Osteoblast (primary cell): ENCODE data around the gene HS6ST3. TPM values are rescaled to one million over a fixed set of nuclear protein-coding genes. Genes with fewer than 3 reads are reported as not detected.

ENCODE experiments used
- DNase-seq: peaks from one replicate; pipeline ENCODE4 v3.0.0; 2011; ENCODE audit warnings: low spot score, mixed read lengths; ENCODE audit not compliant: insufficient read length; ENCODE audit errors: missing footprints
- H2AFZ ChIP-seq: 2 replicates; pipeline ENCODE4 v1.6.0; 2011; ENCODE audit warnings: mild to moderate bottlenecking, low read length
- H3K27ac ChIP-seq: 2 replicates; pipeline ENCODE4 v1.5.1; 2011; ENCODE audit warnings: mild to moderate bottlenecking, low read depth, low read length, moderate library complexity
- H3K27me3 ChIP-seq: 2 replicates; pipeline ENCODE4 v1.6.0; 2012; ENCODE audit warnings: mild to moderate bottlenecking, control low read depth, inconsistent platforms, low read length, moderate library complexity; ENCODE audit not compliant: insufficient read depth
- H3K36me3 ChIP-seq: 2 replicates; pipeline ENCODE4 v1.5.1; 2011; ENCODE audit warnings: mild to moderate bottlenecking, low read length, control low read depth, moderate library complexity; ENCODE audit not compliant: insufficient read depth
- H3K4me1 ChIP-seq: 2 replicates; pipeline ENCODE4 v1.5.1; 2011; ENCODE audit warnings: mild to moderate bottlenecking, low read length, control low read depth, moderate library complexity; ENCODE audit not compliant: insufficient read depth
- H3K4me2 ChIP-seq: 2 replicates; pipeline ENCODE4 v1.6.0; 2011; ENCODE audit warnings: mild to moderate bottlenecking, low read length; ENCODE audit not compliant: insufficient read depth
- H3K4me3 ChIP-seq: fragments of 200-600 bp; sonication (generic); 3 replicates; pipeline ENCODE4 v1.5.1; 2012; ENCODE audit warnings: mild to moderate bottlenecking, low read length, inconsistent platforms; ENCODE audit not compliant: insufficient read depth
- H3K79me2 ChIP-seq: 2 replicates; pipeline ENCODE4 v1.6.0; 2012; ENCODE audit warnings: mild to moderate bottlenecking, low read length, control low read depth, inconsistent platforms; ENCODE audit not compliant: insufficient read depth
- H3K9me3 ChIP-seq: 2 replicates; pipeline ENCODE4 v1.5.1; 2011; ENCODE audit warnings: low read depth, low read length, control low read depth
- H4K20me1 ChIP-seq: 2 replicates; pipeline ENCODE4 v1.6.0; 2012; ENCODE audit warnings: mild to moderate bottlenecking, low read length, control low read depth; ENCODE audit not compliant: insufficient read depth
- CTCF ChIP-seq: IDR thresholded peaks from 2 replicates; pipeline ENCODE4 v1.5.1; 2011; ENCODE audit warnings: mild to moderate bottlenecking, low read depth, low read length, moderate library complexity; ENCODE audit errors: extremely low read depth
- total RNA-seq: library from RNA; depleted of rRNA; stranded (reverse); fragments of >200 nt; gene quantifications from 2 replicates; pipeline ENCODE4 v1.2.3, GENCODE V29; 2012

Gene HS6ST3
- total RNA-seq, 1 donor = not detected

GRCh38 chr13:96165840-96166239, 75.9 kb downstream of the HS6ST3 start:
- Histone ChIP-seq H3K9me3 (no peaks in the 10 kb centered on the region), H4K20me1 (no peaks in the 10 kb centered on the region), H3K27ac (no peak overlapping the region), H3K36me3 (no peaks in the 10 kb centered on the region), H3K79me2 (no peaks in the 10 kb centered on the region), H3K4me1 (no peaks in the 10 kb centered on the region), H3K4me3 (no peak overlapping the region), H2AFZ (no peak overlapping the region), H3K4me2 (no peak overlapping the region), H3K27me3 (no peaks in the 10 kb centered on the region)
- TF ChIP-seq CTCF = no peak
- DNase-seq = no peak

- H3K4me1 ChIP-seq = no peaks in the 10 kb centered on the region
- H3K9me3 ChIP-seq = no peaks in the 10 kb centered on the region
- TF ChIP-seq CTCF = no peak
- no peaks in the 10 kb centered on the region for H3K36me3 ChIP-seq
- no peak for DNase-seq
- H3K79me2 ChIP-seq = no peaks in the 10 kb centered on the region
- H3K4me3 ChIP-seq = no peak overlapping the region
- no peaks in the 10 kb centered on the region for H4K20me1 ChIP-seq
- no peak overlapping the region for H2AFZ ChIP-seq
- no peak overlapping the region for H3K4me2 ChIP-seq
- no peak overlapping the region for H3K27ac ChIP-seq
- H3K27me3 ChIP-seq = no peaks in the 10 kb centered on the region
These were observed 82.2 kb downstream of the HS6ST3 start for GRCh38 chr13:96172066-96172465.

DNA sequence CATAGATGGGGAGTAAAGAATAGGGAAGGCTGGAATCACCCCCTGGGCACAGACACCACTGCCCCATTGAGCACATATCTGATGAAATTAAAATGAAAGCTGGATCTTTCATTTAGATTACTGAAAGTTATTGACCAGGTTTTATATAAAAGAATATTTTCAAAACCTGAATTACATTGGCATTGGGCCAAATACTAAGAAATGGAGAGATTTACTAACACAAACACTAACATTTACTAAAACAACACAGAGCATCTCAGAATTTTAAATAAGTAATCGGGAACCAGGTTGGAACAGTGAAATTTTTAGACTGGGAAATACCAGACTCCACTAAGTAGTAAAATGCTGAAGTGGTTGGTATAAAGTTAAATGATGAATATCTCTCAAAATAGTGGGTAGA, 88.9 kb downstream of the HS6ST3 start:
- Histone ChIP-seq H3K4me1 (no peaks in the 10 kb centered on the region), H3K27me3 (no peaks in the 10 kb centered on the region), H2AFZ (no peak overlapping the region), H3K4me2 (no peak overlapping the region), H3K79me2 (no peaks in the 10 kb centered on the region), H3K9me3 (no peaks in the 10 kb centered on the region), H3K36me3 (no peaks in the 10 kb centered on the region), H3K4me3 (no peak overlapping the region), H4K20me1 (no peaks in the 10 kb centered on the region), H3K27ac (no peak overlapping the region)
- TF ChIP-seq CTCF = no peak
- DNase-seq = no peak

DNA sequence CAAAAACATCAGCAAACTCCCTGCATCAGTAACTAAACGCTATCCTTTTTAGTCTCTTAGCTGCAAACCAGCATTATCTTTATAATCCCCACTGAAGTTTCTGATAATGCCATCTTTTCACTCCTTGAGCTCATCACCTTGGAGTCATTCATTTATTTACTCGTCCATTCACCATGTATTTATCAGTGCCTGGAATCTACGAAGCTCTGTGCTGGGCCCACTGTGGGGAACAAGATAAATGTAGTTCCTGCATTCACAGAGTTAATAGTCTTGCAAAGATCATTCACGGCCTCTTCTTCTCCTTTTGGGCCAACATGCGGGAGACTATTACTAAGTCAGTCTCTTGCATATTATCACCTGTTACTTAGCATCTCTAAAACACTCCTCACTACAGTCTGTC, 89.4 kb downstream of the HS6ST3 start:
- H3K27ac ChIP-seq = no peak overlapping the region
- H3K9me3 ChIP-seq = no peaks in the 10 kb centered on the region
- no peak for TF ChIP-seq CTCF
- H4K20me1 ChIP-seq = no peaks in the 10 kb centered on the region
- no peak overlapping the region for H2AFZ ChIP-seq
- H3K27me3 ChIP-seq = no peaks in the 10 kb centered on the region
- H3K4me2 ChIP-seq = no peak overlapping the region
- no peaks in the 10 kb centered on the region for H3K79me2 ChIP-seq
- DNase-seq = no peak
- H3K36me3 ChIP-seq = no peaks in the 10 kb centered on the region
- H3K4me1 ChIP-seq = no peaks in the 10 kb centered on the region
- H3K4me3 ChIP-seq = no peak overlapping the region
